HG02885 (cell line): Measurements from ENCODE around the gene TXNIP.
A peak's percentile ranks its signal among the peaks of the same experiment; 100 is the strongest.

Experiments
- ATAC-seq: cut with Tn5 transposase; IDR thresholded peaks from one replicate; pipeline ENCODE4 v1.9.1; 2021; ENCODE audit warnings: mild to moderate bottlenecking; ENCODE audit not compliant: unreplicated experiment, poor library complexity

The TXNIP gene

GRCh38 chr1:145965119-145965744 lies 31.1 kb downstream of the TXNIP start:
- no peak for ATAC-seq

- peak; percentile 93 for ATAC-seq
These were observed 31.9 kb downstream of the TXNIP start, which contains the start of the genes ANKRD34A and POLR3GL for GRCh38 chr1:145964328-145965118. Gene ANKRD34A (minus strand): TSS chr1:145964575. CDS start chr1:145961759, 2,816 bp downstream. Gene POLR3GL (plus strand): TSS chr1:145964690. CDS start chr1:145974866, 10,176 bp downstream.

- no peak for ATAC-seq
These were observed 32.9 kb downstream of the TXNIP start for GRCh38 chr1:145963265-145964019.

- no peak for ATAC-seq
These were observed 33.9 kb downstream of the TXNIP start for GRCh38 chr1:145962157-145963102.

GRCh38 chr1:145961425-145962156 lies 34.8 kb downstream of the TXNIP start:
- no peak for ATAC-seq

GRCh38 chr1:145961109-145961424 lies 35.3 kb downstream of the TXNIP start:
- ATAC-seq, result no peak

GRCh38 chr1:145960468-145961108 lies 35.8 kb downstream of the TXNIP start:
- no peak for ATAC-seq

- no peak for ATAC-seq
These were observed 36.4 kb downstream of the TXNIP start for GRCh38 chr1:145959957-145960467.

- no peak for ATAC-seq
These were observed 37.0 kb downstream of the TXNIP start for GRCh38 chr1:145959333-145959732.

- ATAC-seq, result no peak
These were observed 37.6 kb downstream of the TXNIP start for GRCh38 chr1:145958734-145959133.

- ATAC-seq, result peak; percentile 86
These were observed 38.7 kb downstream of the TXNIP start, which contains the start of gene LIX1L for GRCh38 chr1:145957443-145958319. Gene LIX1L (minus strand): TSS chr1:145958017. CDS start chr1:145957927, 90 bp downstream.

GRCh38 chr1:145956781-145957442 lies 39.5 kb downstream of the TXNIP start:
- no peak for ATAC-seq

- no peak for ATAC-seq
These were observed 40.0 kb downstream of the TXNIP start for GRCh38 chr1:145956361-145956760.

- no peak for ATAC-seq
These were observed 40.9 kb downstream of the TXNIP start for GRCh38 chr1:145955436-145955835.

- no peak for ATAC-seq
These were observed 42.5 kb downstream of the TXNIP start for GRCh38 chr1:145953861-145954260.

- no peak for ATAC-seq
These were observed 43.5 kb downstream of the TXNIP start for GRCh38 chr1:145952903-145953302.

GRCh38 chr1:145951526-145951925 lies 44.9 kb downstream of the TXNIP start:
- no peak for ATAC-seq
